ENCODE results near the gene KCNMA1.

The KCNMA1 gene

GRCh38 chr10:77338143-77338542 lies 299.5 kb downstream of the KCNMA1 start:
- DNase-seq (ENCODE audit: low read depth), result no peak
- TF ChIP-seq, protein P1, sequence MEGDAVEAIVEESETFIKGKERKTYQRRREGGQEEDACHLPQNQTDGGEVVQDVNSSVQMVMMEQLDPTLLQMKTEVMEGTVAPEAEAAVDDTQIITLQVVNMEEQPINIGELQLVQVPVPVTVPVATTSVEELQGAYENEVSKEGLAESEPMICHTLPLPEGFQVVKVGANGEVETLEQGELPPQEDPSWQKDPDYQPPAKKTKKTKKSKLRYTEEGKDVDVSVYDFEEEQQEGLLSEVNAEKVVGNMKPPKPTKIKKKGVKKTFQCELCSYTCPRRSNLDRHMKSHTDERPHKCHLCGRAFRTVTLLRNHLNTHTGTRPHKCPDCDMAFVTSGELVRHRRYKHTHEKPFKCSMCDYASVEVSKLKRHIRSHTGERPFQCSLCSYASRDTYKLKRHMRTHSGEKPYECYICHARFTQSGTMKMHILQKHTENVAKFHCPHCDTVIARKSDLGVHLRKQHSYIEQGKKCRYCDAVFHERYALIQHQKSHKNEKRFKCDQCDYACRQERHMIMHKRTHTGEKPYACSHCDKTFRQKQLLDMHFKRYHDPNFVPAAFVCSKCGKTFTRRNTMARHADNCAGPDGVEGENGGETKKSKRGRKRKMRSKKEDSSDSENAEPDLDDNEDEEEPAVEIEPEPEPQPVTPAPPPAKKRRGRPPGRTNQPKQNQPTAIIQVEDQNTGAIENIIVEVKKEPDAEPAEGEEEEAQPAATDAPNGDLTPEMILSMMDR (IDR thresholded peaks at IDR 0.05; ENCODE audit: control insufficient read depth, insufficient read depth, low read depth, low read length, missing control alignments), result no peak
- H3K4me3 ChIP-seq (ENCODE audit: control insufficient read depth, low read depth, low read length), result no peak overlapping the region

- TF ChIP-seq, protein P1 (IDR thresholded peaks at IDR 0.05; ENCODE audit: control insufficient read depth, insufficient read depth, low read depth, low read length, missing control alignments), result no peak
- no peak overlapping the region for H3K4me3 ChIP-seq (ENCODE audit: control insufficient read depth, low read depth, low read length)
- no peak for DNase-seq (ENCODE audit: low read depth)
Measured at GRCh38 chr10:77334501-77334900, 303.1 kb downstream of the KCNMA1 start.

GRCh38 chr10:77333610-77334340 lies 303.8 kb downstream of the KCNMA1 start:
- DNase-seq (ENCODE audit: low read depth), result no peak
- H3K4me3 ChIP-seq (ENCODE audit: control insufficient read depth, low read depth, low read length), result no peak overlapping the region
- TF ChIP-seq, protein P1 (IDR thresholded peaks at IDR 0.05; ENCODE audit: control insufficient read depth, insufficient read depth, low read depth, low read length, missing control alignments), result no peak

- no peak for DNase-seq (ENCODE audit: low read depth)
- TF ChIP-seq, protein P1 (IDR thresholded peaks at IDR 0.05; ENCODE audit: control insufficient read depth, insufficient read depth, low read depth, low read length, missing control alignments), result no peak
- no peak overlapping the region for H3K4me3 ChIP-seq (ENCODE audit: control insufficient read depth, low read depth, low read length)
Measured at GRCh38 chr10:77332256-77332655, 305.4 kb downstream of the KCNMA1 start.

GRCh38 chr10:77328272-77328816 lies 309.3 kb downstream of the KCNMA1 start:
- TF ChIP-seq, protein P1 (IDR thresholded peaks at IDR 0.05; ENCODE audit: control insufficient read depth, insufficient read depth, low read depth, low read length, missing control alignments), result no peak
- no peak for DNase-seq (ENCODE audit: low read depth)
- H3K4me3 ChIP-seq (ENCODE audit: control insufficient read depth, low read depth, low read length), result no peak overlapping the region

- TF ChIP-seq, protein P1 (IDR thresholded peaks at IDR 0.05; ENCODE audit: control insufficient read depth, insufficient read depth, low read depth, low read length, missing control alignments), result no peak
- no peak for DNase-seq (ENCODE audit: low read depth)
Measured at GRCh38 chr10:77325233-77325537, 312.4 kb downstream of the KCNMA1 start.

More at GRCh38 chr10:77325233-77325537, 312.4 kb downstream of the KCNMA1 start:
- no peak overlapping the region for H3K4me3 ChIP-seq (ENCODE audit: control insufficient read depth, low read depth, low read length)
